ENCODE measurements around the gene CACNA1E. TPM values are rescaled to one million over a fixed set of nuclear protein-coding genes. Genes with fewer than 3 reads are reported as not detected.

CACNA1E gene
- total and polyA plus RNA-seq, 2 of the 13 experiments (the other 11 are each of a cell fraction or from before 2014, with no cell fraction given) = not detected

DNA sequence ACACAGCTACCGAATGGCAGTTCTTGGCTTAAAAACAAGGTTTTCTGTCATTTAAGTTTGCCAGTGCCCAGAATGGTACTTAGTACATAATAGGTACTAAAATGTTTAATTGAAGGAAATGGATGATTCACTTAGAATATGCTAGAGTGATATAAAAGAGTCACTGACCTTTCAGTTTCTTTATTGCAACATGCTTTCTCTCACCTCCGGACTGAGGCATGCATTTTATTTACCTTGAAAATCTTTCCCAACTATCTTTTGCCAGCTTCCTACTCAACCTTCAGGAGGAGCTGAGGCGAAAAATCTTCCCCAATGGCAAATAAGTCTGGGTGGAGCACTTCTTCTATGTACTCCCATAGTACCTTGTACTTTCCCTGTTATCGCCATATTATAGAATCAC is 333.3 kb downstream of the CACNA1E start (continued):
- TF ChIP-seq ZNF883 (CRISPR knock-in tag; IDR thresholded peaks at IDR 0.05; ENCODE audit: not compliant biosample characterization) (no peak), FOSL2 (CRISPR knock-in tag; IDR thresholded peaks at IDR 0.05) (no peak), MXD4 (CRISPR knock-in tag; IDR thresholded peaks at IDR 0.05) (no peak), NONO (IDR thresholded peaks at IDR 0.05) (no peak), NONO (CRISPR knock-in tag; conservative IDR thresholded peaks at IDR 0.05) (no peak), SOX5 (CRISPR knock-in tag; IDR thresholded peaks at IDR 0.05; ENCODE audit: borderline replicate concordance) (no peak), BHLHE40 (IDR thresholded peaks at IDR 0.05; ENCODE audit: low read length) (no peak), PAF1 (CRISPR knock-in tag; IDR thresholded peaks at IDR 0.05) (no peak)

DNA sequence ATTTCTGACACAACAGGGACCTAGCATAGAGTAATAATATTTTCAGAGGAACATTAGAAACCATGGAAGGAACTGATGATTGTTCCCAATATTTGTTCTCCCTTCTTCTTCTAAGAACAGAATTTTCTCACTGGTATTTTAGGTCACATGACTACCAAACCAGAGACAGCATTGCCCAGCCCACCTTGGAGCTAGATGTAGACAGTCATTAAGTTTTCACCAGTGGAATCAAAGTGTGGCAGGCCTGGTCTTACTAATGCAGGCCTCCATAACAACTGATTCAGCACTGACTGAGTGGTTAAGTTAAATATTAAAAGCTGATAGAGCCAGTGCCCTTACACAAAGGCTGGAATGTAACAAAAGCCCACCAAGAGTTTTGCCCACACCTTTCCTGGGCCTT is 333.8 kb downstream of the CACNA1E start:
- no peak for FAIRE-seq
- in situ Hi-C loops (cut with HindIII; ENCODE audit: extremely low pct_ligation_motif_present, low pct_unique_long_range_greater_than_20kb) (no loop called here), intact Hi-C loops (cut with micrococcal nuclease; ENCODE audit: unreplicated experiment) (no loop called here)
- H3K9ac ChIP-seq (ENCODE audit: insufficient read depth, low read depth, low read length) = no peak overlapping the region
- H3K4me1 ChIP-seq (ENCODE audit: insufficient read depth, low read length) = no peaks in the 10 kb centered on the region
- no peaks in the 10 kb centered on the region for H3K79me2 ChIP-seq (ENCODE audit: insufficient read depth, low read length)
- POLR2A ChIA-PET = no interaction called here
- CTCF ChIA-PET (ENCODE audit: low intra/inter-chr PET ratio, low total read pairs) = no interaction called here
- BruUV-seq (replicated peaks) = no TSS peak
- no peaks in the 10 kb centered on the region for H4K20me1 ChIP-seq (ENCODE audit: insufficient read depth, low read length)
- H3K36me3 ChIP-seq (replicated peaks in 1 of 2; ENCODE audit: control insufficient read depth in 1 of 2, insufficient read depth in 2 of 2, low read length in 2 of 2) = no peaks in the 10 kb centered on the region
- H2AFZ ChIP-seq (ENCODE audit: low read length) = no peak overlapping the region
- H3K4me3 ChIP-seq (replicated peaks in 1 of 3; ENCODE audit: insufficient read depth in 1 of 3, low read depth in 2 of 3, low read length in 3 of 3) = no peak overlapping the region
- no peak for DNase-seq (ENCODE audit: low spot score)
- no peak overlapping the region for H3K27ac ChIP-seq (ENCODE audit: extremely low read length, insufficient read depth, low read length)
- no peaks in the 10 kb centered on the region for H3K9me3 ChIP-seq (ENCODE audit: low read length)
- no peak for ATAC-seq
- no peak overlapping the region for H3K4me2 ChIP-seq (ENCODE audit: low read depth, low read length)
- H3K27me3 ChIP-seq (ENCODE audit: control insufficient read depth in 1 of 2, insufficient read depth in 2 of 2, low read length in 2 of 2) = peaks cover 0 to 4% of the 10 kb centered on the region in 2 experiments; a peak in 1 of 5 replicates
- TF ChIP-seq TBP (CRISPR knock-in tag; IDR thresholded peaks at IDR 0.05) (no peak), ATF7 (IDR thresholded peaks at IDR 0.05) (no peak), ATF7 (CRISPR knock-in tag; IDR thresholded peaks at IDR 0.05) (no peak), POGZ (CRISPR knock-in tag; IDR thresholded peaks at IDR 0.05) (no peak), TCF12 (IDR thresholded peaks at IDR 0.05) (no peak), TCF12 (CRISPR knock-in tag; IDR thresholded peaks at IDR 0.05) (no peak), ATRX (CRISPR knock-in tag; IDR thresholded peaks at IDR 0.05; ENCODE audit: borderline replicate concordance) (no peak), TRIM24 (CRISPR knock-in tag; IDR thresholded peaks at IDR 0.05) (no peak), ZFP41 (CRISPR knock-in tag; IDR thresholded peaks at IDR 0.05; ENCODE audit: borderline replicate concordance) (no peak), DNMT3B (CRISPR knock-in tag; conservative IDR thresholded peaks at IDR 0.05) (no peak), HNRNPUL1 (IDR thresholded peaks at IDR 0.05; ENCODE audit: low read depth, low read length) (no peak)
- TF ChIP-seq, protein P1, sequence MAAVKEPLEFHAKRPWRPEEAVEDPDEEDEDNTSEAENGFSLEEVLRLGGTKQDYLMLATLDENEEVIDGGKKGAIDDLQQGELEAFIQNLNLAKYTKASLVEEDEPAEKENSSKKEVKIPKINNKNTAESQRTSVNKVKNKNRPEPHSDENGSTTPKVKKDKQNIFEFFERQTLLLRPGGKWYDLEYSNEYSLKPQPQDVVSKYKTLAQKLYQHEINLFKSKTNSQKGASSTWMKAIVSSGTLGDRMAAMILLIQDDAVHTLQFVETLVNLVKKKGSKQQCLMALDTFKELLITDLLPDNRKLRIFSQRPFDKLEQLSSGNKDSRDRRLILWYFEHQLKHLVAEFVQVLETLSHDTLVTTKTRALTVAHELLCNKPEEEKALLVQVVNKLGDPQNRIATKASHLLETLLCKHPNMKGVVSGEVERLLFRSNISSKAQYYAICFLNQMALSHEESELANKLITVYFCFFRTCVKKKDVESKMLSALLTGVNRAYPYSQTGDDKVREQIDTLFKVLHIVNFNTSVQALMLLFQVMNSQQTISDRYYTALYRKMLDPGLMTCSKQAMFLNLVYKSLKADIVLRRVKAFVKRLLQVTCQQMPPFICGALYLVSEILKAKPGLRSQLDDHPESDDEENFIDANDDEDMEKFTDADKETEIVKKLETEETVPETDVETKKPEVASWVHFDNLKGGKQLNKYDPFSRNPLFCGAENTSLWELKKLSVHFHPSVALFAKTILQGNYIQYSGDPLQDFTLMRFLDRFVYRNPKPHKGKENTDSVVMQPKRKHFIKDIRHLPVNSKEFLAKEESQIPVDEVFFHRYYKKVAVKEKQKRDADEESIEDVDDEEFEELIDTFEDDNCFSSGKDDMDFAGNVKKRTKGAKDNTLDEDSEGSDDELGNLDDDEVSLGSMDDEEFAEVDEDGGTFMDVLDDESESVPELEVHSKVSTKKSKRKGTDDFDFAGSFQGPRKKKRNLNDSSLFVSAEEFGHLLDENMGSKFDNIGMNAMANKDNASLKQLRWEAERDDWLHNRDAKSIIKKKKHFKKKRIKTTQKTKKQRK (IDR thresholded peaks at IDR 0.05; ENCODE audit: low read length) = no peak
- TF ChIP-seq, protein P2, sequence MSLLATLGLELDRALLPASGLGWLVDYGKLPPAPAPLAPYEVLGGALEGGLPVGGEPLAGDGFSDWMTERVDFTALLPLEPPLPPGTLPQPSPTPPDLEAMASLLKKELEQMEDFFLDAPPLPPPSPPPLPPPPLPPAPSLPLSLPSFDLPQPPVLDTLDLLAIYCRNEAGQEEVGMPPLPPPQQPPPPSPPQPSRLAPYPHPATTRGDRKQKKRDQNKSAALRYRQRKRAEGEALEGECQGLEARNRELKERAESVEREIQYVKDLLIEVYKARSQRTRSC (CRISPR knock-in tag; IDR thresholded peaks at IDR 0.05; ENCODE audit: low read depth) = no peak
- TF ChIP-seq, protein P3, sequence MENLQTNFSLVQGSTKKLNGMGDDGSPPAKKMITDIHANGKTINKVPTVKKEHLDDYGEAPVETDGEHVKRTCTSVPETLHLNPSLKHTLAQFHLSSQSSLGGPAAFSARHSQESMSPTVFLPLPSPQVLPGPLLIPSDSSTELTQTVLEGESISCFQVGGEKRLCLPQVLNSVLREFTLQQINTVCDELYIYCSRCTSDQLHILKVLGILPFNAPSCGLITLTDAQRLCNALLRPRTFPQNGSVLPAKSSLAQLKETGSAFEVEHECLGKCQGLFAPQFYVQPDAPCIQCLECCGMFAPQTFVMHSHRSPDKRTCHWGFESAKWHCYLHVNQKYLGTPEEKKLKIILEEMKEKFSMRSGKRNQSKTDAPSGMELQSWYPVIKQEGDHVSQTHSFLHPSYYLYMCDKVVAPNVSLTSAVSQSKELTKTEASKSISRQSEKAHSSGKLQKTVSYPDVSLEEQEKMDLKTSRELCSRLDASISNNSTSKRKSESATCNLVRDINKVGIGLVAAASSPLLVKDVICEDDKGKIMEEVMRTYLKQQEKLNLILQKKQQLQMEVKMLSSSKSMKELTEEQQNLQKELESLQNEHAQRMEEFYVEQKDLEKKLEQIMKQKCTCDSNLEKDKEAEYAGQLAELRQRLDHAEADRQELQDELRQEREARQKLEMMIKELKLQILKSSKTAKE (CRISPR knock-in tag; IDR thresholded peaks at IDR 0.05; ENCODE audit: borderline replicate concordance) = no peak

Data from HepG2 (cell line).